Uterus (tissue), 4 donors: ENCODE data around the gene INHA. TPM values are rescaled to one million over a fixed set of nuclear protein-coding genes. Genes with fewer than 3 reads are reported as not detected.

Experiments used
- DNase-seq, 2 donors: peaks; one replicate each; pipeline ENCODE4 v3.0.0-alpha.2; 2019 to 2020
- H3K27ac ChIP-seq, 2 donors: fragments of 200-600 bp; sonication (generic); 1 replicate in 1 of 2; 2 replicates in 1 of 2; pipeline ENCODE4 v1.5.1; 2016 to 2018
- H3K27me3 ChIP-seq, 2 donors: fragments of 200-600 bp; sonication (generic); one replicate each; pipeline ENCODE4 v1.5.1; 2018 to 2019; ENCODE audit warnings: control low read depth in 1 of 2
- H3K36me3 ChIP-seq, 2 donors: fragments of 200-600 bp; sonication (generic); one replicate each; pipeline ENCODE4 v1.5.1; 2019; ENCODE audit warnings: control low read depth in 1 of 2
- H3K4me1 ChIP-seq, 2 donors: fragments of 200-600 bp; sonication (generic); one replicate each; pipeline ENCODE4 v1.5.1; 2018 to 2019; ENCODE audit warnings: control low read depth in 1 of 2
- H3K4me3 ChIP-seq, 2 donors: fragments of 200-600 bp; sonication (generic); 1 replicate in 1 of 2; 2 replicates in 1 of 2; pipeline ENCODE4 v1.5.1; 2018 to 2019; ENCODE audit warnings: mild to moderate bottlenecking in 1 of 2
- H3K9me3 ChIP-seq, 2 donors: fragments of 200-600 bp; sonication (generic); one replicate each; pipeline ENCODE4 v1.5.1; 2019; ENCODE audit warnings: control low read depth in 1 of 2
- CTCF ChIP-seq, 4 experiments: fragments of 200-600 bp in 2 of 4; fragments of 450-650 bp in 2 of 4; sonication (generic) in 2 of 4; IDR thresholded peaks; one replicate each; pipeline ENCODE4 v1.5.1; 2016 to 2019; ENCODE audit warnings: antibody characterized with exemption in 4 of 4, mild to moderate bottlenecking in 2 of 4, moderate library complexity in 1 of 4
- POLR2A ChIP-seq, 2 donors: fragments of 450-650 bp; IDR thresholded peaks; one replicate each; pipeline ENCODE4 v1.6.1; 2016; ENCODE audit warnings: antibody characterized with exemption in 2 of 2, mild to moderate bottlenecking in 1 of 2, moderate library complexity in 1 of 2
- intact Hi-C: fragments of 100-400 bp; cut with DNase I; formaldehyde crosslinking; loops from one replicate; pipeline ENCODE4 v1.15.1; 2023; ENCODE audit warnings: low total_unique reads
- total RNA-seq, 4 donors: library from RNA; depleted of rRNA in 3 of 4; stranded (reverse); fragments of >200 nt in 3 of 4; gene quantifications; one replicate each; pipeline versions ENCODE4 v1.1.0 to v1.2.4, GENCODE V29; 2014 to 2023
- donor health status: DM: yes; HTN: yes; CAD: no.

INHA gene
- total RNA-seq, 4 donors from 2014 or later, result 2.4 TPM; not detected in 3

GRCh38 chr2:219562049-219563020 is 9.8 kb upstream of the INHA start:
- Histone ChIP-seq H3K27ac (no peak overlapping the region), H3K4me1 (no peaks in the 10 kb centered on the region), H3K36me3 (no peaks in the 10 kb centered on the region), H3K4me3 (no peak overlapping the region), H3K27me3 (no peaks in the 10 kb centered on the region), H3K9me3 (no peaks in the 10 kb centered on the region)
- intact Hi-C loops, result loop anchor here (10.0 kb wide), 1 partner anchor 72 kb away; no protein-coding TSS in a partner anchor
- DNase-seq, result no peak
- no peak for TF ChIP-seq CTCF (IDR thresholded peaks at IDR 0.05)
- no peak for TF ChIP-seq POLR2A (IDR thresholded peaks at IDR 0.05)

- no peak for DNase-seq
- no peaks in the 10 kb centered on the region for H3K4me1 ChIP-seq
- intact Hi-C loops, result loop anchor here (10.0 kb wide), 1 partner anchor 71 kb away; no protein-coding TSS in a partner anchor
- no peak overlapping the region for H3K4me3 ChIP-seq
- H3K27ac ChIP-seq, result no peak overlapping the region
- TF ChIP-seq POLR2A (IDR thresholded peaks at IDR 0.05) (no peak), CTCF (IDR thresholded peaks at IDR 0.05) (no peak)
- H3K9me3 ChIP-seq, result no peaks in the 10 kb centered on the region
- H3K27me3 ChIP-seq, result no peaks in the 10 kb centered on the region
- H3K36me3 ChIP-seq, result no peaks in the 10 kb centered on the region
Observed at GRCh38 chr2:219563271-219563928, 8.7 kb upstream of the INHA start.

DNA sequence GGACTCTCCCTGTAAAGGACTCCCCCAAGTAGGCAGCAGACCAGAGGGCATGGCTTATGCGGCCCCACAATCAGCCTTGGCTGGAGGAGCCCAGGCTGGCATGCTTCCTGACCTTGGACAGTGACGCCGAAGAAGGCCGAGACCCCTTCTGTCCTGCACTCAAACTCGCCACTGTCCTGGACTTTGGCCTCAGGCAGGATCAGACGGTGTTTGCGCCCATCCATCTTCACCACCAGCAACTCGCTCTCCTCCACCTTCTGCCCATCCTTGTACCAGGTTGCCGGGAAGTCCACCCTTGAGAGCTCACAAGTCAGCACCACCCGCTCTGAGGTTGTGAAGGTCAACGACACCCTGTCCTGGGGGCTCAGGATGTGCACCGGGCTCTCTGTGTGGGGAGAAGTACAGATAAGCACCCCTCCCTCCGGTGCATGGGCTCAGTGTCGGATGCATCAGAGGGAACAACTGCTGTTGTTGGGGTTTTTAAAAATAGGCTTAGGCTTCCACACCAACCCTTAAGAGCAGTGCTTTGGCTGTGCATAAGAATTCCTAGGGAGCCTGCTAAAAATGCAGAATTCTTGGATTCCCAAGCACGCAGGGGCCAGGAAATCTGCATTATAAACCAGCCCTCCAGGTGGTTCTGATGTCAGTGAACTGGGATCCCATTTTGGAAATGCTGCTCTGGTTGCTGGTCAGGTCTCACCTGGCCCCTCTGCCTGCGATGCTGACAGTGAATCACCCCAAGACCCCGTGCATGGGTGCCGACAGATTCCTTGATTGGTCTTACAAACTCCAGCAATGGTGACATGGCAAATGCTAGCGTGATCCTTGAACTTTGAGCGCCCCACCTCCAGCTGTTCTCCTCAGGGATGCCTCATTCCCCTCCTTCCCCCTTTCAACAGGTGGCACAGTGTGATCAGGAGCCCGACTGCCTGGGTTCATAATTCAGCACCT is 6.7 kb upstream of the INHA start:
- Histone ChIP-seq H3K27ac (no peak overlapping the region), H3K9me3 (no peaks in the 10 kb centered on the region), H3K36me3 (no peaks in the 10 kb centered on the region), H3K4me3 (no peak overlapping the region), H3K4me1 (peaks cover 0 to 6% of the 10 kb centered on the region in 2 donors), H3K27me3 (no peaks in the 10 kb centered on the region)
- no peak for DNase-seq
- intact Hi-C loops, result loop anchor here (10.0 kb wide), 1 partner anchor 69 kb away; no protein-coding TSS in a partner anchor
- TF ChIP-seq POLR2A (IDR thresholded peaks at IDR 0.05), result no peak
- no peak for TF ChIP-seq CTCF (IDR thresholded peaks at IDR 0.05)

DNA sequence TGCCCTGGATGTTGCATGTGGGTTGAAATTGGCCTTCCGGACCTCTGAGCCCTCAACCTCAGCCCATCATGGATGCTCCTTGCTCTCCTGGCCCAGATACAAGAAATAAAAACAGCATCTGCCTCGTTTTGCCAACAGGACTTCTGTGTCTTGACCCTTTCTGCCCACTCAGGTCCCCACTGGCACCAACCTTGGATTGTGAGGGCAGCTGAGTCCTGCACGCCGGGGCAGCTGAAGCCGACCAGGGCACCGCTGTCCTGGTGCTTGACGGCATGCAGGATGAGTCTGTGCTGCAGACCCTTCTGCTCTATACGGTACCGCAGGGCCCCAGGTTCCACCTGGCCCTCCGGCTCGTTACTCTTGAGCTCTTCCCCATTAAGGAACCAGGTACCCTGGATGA is 5.5 kb upstream of the INHA start:
- intact Hi-C loops, result loop anchor here (10.0 kb wide), 1 partner anchor 68 kb away; no protein-coding TSS in a partner anchor
- TF ChIP-seq POLR2A (IDR thresholded peaks at IDR 0.05) (no peak), CTCF (IDR thresholded peaks at IDR 0.05) (no peak)

More for the DNA sequence above, 5.5 kb upstream of the INHA start:
- Histone ChIP-seq H3K27me3 (no peaks in the 10 kb centered on the region), H3K4me1 (peaks cover 0 to 6% of the 10 kb centered on the region in 2 donors), H3K9me3 (no peaks in the 10 kb centered on the region), H3K27ac (no peak overlapping the region), H3K36me3 (no peaks in the 10 kb centered on the region), H3K4me3 (no peak overlapping the region)
- DNase-seq, result no peak
